GM19035 (cell line): ENCODE results near the gene TSHZ1.

Experiments used
- ATAC-seq: cut with Tn5 transposase; IDR thresholded peaks from one replicate; pipeline ENCODE4 v1.9.1; 2021; ENCODE audit not compliant: unreplicated experiment

The TSHZ1 gene

DNA sequence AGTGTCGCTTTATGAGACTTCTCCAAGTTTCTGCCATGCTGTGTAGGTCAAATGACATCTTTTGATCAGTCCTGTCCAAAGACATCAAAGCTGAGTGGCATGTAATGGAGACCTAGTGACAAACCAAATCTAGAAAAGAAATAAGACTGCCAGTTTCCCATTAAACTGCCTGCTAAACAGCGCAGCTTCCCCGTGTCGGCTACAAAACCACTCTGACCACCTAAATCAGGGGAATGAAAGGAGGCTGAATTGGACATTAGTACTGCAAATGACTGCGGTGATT, 57.7 kb downstream of the TSHZ1 start:
- ATAC-seq: no peak

DNA sequence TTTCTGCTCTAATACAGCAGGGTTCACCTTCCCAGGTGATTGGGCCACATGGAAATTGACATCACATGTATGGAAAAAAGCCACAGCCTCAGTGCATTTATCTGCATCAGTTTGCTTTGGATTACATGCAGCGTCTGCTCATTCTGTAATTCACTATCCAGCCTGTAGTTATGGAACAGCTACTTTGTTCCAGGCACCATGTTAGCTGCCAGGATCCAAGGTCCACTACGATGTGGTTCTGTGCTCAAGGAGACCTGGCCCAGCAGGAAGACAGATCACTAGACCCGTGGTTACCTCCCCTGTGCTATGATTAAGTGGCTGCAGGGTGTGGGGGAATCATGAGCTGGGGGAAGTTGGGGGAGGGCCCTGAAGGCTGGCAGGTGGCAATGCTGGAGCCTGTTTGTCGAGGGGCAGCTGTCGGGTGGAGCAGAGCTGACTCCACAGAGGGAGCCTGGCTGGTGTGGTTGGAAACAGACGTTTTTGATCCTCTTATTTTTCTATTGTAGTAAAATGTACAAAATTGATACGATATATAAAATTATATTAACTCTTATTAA, 58.6 kb downstream of the TSHZ1 start:
- ATAC-seq: no peak

DNA sequence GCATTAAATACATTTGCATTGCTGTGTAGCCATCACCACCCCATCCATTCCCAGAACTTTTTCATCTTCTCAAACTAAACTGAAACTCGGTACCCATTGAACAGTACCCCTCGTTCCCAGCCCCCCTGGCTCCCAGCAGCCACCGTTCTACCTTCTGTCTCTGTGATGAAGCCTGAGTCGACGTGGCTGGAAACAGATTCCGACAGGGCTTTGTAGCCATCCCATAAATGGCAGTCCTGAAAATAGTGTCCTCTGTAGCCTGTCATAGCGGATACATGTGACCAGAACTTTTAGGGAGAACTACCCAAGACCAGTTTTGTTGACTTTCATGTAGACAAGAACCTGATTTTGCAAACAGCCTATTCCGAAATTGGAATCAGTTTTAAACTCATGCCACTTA, 59.1 kb downstream of the TSHZ1 start:
- no peak for ATAC-seq

DNA sequence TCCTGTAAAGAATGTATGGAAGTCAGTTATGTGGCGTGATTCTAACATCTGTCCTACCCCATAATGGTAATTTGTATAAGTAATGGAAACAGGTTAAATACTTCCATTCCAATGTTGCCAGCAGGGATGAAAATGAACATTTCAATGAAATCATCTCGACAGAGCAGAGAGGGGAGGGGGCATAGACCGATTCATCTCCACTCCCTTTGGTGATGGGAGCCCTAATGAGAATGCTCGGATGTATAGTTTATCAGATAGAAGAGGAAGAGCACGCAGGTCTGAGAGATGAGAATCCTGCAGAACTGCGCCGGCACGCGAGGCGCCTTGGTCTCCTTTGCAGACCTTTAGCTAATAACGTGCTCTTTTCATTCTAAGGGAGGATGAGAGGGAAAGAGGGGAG, 61.4 kb downstream of the TSHZ1 start:
- no peak for ATAC-seq

GRCh38 chr18:75273817-75274216, 63.2 kb downstream of the TSHZ1 start:
- no peak for ATAC-seq

DNA sequence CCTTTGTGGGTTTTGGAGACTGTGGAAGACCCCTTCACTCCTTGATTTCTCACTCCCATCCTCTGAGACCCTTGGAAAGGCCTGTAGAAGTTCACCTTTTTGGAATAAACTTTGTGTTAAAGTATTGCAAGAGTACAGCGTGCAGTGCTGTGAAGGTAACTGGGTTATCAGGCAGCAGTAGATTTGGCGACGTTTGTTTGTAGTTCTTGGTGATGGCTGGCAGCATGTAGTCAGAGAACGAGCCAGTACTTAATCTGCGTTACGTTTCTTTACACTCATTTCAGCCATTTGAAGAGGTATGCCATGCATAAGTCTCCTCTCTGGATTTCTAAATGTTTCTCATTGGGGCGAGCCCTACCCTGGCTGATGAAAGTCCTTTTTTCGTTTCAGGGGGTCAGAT, 64.6 kb downstream of the TSHZ1 start:
- no peak for ATAC-seq

DNA sequence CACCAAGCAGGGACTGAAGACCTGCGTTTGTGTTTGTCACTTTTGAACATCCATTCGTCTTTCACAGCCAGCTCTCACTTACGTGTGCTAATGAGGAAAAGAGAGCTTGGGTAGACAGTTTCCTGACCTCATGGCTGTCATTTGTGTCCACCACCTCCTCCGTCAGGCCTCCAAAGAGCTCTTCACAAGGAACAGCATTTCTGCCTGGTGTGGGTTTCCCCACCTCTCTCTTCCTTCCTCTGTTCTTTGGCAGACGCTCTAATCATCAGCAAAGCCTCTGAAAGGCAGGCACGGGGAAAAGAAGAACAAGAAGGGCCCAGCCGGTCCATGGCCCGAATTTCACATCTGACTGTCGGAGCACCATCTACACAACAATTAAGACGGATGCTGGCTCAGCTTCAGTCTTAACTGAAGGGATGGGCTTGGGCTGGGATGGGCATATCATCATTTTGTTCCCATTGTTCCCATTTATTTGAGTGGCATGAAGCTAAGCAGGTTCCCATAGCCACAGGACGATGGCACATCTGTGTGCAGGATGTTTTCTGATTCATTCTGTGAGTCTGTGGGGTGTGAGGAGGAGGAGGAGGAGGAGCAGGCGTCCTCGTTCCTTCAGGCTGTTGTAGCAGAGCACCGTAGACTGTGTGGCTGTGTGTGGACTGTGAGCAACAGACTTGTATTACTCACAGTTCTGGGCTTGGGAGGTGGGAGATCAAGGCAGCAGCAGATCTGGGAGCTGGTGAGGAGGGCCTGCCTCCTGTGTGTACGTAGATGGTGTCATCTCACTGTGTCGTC, 66.4 kb downstream of the TSHZ1 start:
- no peak for ATAC-seq

- ATAC-seq: no peak
Measured at GRCh38 chr18:75277610-75277928, 67.0 kb downstream of the TSHZ1 start.

- ATAC-seq: no peak
Measured at GRCh38 chr18:75279381-75279780, 68.8 kb downstream of the TSHZ1 start.

GRCh38 chr18:75280427-75281280, 70.1 kb downstream of the TSHZ1 start:
- ATAC-seq: no peak

DNA sequence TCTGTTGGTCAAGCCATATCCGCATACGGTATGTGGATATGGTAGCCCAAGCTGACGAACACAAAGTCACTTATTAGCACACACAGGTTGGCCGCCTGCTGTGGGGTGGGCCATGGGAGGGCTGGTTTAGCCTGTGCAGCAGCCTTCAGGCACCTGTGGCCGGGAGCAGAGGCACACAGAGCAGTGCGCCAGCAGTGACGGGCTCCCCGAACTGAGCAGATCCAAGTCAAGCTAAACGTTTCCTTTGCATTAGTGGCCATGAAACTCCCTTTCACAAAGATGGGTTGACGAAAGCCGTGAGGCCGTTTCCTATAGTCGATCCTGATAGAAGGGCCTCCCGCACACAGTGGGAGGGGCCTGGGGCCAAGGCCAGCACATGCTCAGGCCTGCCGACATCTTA, 72.1 kb downstream of the TSHZ1 start:
- no peak for ATAC-seq

DNA sequence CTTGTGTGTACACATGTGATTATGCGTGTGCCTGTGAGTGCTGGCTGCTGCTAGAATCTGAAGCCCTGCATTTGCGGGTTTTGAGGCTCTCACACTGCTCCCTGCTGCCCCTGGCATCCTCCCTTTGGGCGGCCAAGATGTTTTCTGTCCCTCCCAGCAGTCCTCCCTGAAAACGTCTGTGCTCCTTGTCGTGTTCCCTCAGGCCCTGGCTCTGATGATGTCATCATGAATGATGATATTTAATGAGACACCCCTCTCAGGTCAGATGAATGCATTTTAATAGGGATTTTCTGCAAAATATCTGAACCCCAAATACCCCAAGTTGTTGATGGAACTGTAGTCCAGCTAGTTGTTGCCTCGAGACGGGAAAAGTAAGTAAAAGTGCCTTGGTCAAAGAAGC, 73.1 kb downstream of the TSHZ1 start:
- ATAC-seq: no peak

DNA sequence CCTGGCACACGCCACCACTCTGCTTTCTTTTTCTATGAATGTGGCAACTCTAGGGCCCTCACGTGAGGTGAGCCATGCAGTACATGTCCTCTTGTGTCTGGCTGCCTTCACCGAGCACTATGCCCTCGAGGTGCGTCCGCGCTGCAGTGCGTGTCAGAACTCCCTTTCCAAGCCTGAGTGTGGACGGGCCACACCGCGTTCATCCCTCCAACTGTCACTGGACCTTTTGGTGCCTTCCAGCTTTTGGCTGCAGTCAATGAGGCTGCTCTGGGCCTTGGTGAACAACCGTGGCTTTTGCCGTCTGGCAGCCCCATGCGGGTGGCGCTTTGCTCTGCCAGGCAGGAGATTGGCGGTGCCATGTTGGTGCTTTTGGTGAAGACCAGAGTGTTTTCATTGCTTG, 74.0 kb downstream of the TSHZ1 start:
- no peak for ATAC-seq

GRCh38 chr18:75285876-75286275, 75.3 kb downstream of the TSHZ1 start:
- ATAC-seq: no peak

DNA sequence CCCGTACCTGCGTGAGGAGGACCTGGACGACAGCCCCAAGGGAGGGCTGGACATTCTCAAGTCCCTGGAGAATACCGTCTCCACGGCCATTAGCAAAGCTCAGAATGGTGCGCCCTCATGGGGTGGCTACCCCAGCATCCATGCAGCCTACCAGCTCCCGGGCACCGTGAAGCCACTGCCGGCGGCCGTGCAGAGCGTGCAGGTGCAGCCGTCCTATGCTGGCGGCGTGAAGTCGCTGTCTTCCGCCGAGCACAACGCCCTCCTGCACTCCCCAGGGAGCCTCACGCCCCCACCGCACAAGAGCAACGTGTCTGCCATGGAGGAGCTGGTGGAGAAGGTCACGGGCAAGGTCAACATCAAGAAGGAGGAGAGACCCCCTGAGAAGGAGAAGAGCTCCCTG, 76.4 kb downstream of the TSHZ1 start:
- ATAC-seq: no peak

DNA sequence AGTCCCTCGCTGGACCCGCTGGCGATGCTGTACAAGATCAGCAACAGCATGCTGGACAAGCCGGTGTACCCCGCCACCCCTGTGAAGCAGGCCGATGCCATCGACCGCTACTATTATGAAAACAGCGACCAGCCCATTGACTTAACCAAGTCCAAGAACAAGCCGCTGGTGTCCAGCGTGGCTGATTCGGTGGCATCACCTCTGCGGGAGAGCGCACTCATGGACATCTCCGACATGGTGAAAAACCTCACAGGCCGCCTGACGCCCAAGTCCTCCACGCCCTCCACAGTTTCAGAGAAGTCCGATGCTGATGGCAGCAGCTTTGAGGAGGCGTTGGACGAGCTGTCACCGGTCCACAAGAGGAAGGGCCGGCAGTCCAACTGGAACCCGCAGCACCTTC, 77.1 kb downstream of the TSHZ1 start:
- ATAC-seq: no peak

- no peak for ATAC-seq
Measured at GRCh38 chr18:75289761-75290160, 79.2 kb downstream of the TSHZ1 start.

DNA sequence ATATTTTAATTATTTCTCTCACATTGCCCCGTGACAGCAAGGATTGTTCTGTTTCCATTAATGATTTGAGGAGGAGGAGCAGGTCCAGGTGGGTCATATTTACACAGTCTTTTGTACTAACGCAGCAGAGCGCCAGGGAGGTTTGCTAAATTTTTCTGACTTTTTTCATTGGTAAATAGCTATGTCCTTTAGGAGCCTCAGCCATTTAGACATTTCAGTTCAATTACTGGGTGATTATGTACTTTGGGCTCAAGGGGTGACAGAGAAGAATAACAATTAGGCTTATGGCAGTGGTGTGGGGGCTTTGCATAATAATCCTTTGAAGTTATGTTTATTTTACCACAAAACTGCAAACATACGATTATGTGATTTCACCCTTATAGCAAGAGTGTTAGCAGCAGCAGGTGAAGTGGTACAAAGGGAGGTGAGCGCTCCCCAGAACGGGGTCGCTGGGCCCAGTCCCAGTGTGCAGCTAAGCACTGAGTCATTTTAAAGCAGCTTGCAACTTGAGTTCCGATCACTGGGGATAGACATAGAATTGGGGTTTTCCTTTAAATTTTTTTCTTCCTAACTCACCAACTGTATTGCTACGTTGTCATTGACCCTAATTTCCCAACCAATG, 80.3 kb downstream of the TSHZ1 start:
- ATAC-seq: no peak

DNA sequence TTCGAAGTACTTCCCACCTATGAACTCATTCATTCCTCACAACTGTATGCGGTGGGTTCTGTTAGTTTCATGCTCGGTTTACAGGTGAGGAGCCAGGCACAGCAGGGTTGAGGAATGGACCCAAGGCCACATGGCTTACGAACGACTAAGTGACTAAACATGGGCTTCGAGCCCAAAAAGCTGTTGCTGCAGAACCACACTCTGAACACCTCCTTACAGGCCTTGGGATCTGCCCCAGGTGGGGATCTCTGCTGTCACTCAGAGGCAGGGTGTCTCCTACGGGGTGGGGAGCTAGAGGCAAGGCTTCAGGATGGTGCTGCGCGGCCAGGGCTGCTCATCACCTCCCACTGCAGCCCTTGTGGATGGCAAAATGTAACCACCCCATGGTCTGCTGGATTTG, 80.9 kb downstream of the TSHZ1 start:
- no peak for ATAC-seq

GRCh38 chr18:75293591-75293990, 83.0 kb downstream of the TSHZ1 start:
- no peak for ATAC-seq

GRCh38 chr18:75297731-75298130, 87.1 kb downstream of the TSHZ1 start:
- ATAC-seq: no peak
